ENCODE measurements around the gene SERPINA3. TPM values are rescaled to one million over a fixed set of nuclear protein-coding genes. Genes with fewer than 3 reads are reported as not detected.

SERPINA3 gene
- total RNA-seq, 1 experiment from 2014 or later = 2,914 TPM

DNA sequence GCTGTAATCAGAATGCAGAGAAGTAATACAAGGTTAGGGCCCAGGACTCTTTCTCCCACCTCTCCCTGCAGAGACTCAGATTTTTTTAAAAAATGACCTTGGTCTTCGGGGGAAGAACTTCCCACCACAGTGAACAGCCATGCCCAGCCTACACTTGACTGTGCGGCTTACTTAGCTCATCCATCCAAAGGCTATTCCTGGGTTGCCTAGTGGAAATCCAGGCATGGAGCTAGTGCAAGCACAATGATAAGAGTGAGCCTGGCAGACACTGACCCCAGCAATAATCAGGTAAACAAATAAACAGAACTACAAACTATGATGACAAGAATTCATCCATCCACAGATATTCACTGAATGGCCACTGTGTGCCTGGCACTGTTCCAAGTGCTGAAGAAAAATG, 16.3 kb upstream of the SERPINA3 start:
- Mint-ChIP-seq H3K4me3 (ENCODE audit: low read depth, unreplicated experiment) (no peak overlapping the region), H3K27me3 (ENCODE audit: unreplicated experiment) (no peaks in the 10 kb centered on the region), H3K9me3 (ENCODE audit: low read depth, unreplicated experiment) (peaks cover 2% of the 10 kb centered on the region), H3K4me1 (ENCODE audit: low read depth, unreplicated experiment) (peaks cover 71% of the 10 kb centered on the region), H3K27ac (ENCODE audit: unreplicated experiment) (peak overlapping the region; percentile 95), H3K36me3 (ENCODE audit: insufficient read depth, unreplicated experiment) (peaks cover 57% of the 10 kb centered on the region)
- intact Hi-C loops (cut with micrococcal nuclease; ENCODE audit: unreplicated experiment) = no loop called here
- DNase-seq = no peak
- no TSS peak for BruUV-seq (replicated peaks)
- CTCF ChIA-PET = no interaction called here
- TF ChIP-seq, protein P1, sequence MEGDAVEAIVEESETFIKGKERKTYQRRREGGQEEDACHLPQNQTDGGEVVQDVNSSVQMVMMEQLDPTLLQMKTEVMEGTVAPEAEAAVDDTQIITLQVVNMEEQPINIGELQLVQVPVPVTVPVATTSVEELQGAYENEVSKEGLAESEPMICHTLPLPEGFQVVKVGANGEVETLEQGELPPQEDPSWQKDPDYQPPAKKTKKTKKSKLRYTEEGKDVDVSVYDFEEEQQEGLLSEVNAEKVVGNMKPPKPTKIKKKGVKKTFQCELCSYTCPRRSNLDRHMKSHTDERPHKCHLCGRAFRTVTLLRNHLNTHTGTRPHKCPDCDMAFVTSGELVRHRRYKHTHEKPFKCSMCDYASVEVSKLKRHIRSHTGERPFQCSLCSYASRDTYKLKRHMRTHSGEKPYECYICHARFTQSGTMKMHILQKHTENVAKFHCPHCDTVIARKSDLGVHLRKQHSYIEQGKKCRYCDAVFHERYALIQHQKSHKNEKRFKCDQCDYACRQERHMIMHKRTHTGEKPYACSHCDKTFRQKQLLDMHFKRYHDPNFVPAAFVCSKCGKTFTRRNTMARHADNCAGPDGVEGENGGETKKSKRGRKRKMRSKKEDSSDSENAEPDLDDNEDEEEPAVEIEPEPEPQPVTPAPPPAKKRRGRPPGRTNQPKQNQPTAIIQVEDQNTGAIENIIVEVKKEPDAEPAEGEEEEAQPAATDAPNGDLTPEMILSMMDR (IDR thresholded peaks at IDR 0.05; ENCODE audit: unreplicated experiment) = no peak

DNA sequence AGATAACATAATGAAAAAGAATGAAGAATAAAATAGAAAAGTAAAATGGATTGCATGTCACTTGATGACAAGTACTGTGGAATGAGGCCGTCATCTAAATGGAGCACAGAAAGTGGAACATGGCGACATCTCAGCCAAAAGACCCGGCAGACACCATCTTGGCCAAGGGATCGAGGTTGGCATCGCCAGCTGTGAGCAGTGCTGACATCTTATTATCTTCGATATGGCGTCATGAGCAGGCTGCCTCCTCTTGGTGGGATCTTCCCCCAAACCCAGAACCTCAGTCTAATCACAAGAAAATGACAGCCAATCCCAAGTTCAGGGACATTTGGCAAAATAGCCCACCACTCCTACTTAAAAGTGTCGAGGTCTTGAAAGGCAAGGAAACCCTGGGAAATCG, 15.8 kb upstream of the SERPINA3 start:
- intact Hi-C loops (cut with micrococcal nuclease; ENCODE audit: unreplicated experiment) = no loop called here

DNA sequence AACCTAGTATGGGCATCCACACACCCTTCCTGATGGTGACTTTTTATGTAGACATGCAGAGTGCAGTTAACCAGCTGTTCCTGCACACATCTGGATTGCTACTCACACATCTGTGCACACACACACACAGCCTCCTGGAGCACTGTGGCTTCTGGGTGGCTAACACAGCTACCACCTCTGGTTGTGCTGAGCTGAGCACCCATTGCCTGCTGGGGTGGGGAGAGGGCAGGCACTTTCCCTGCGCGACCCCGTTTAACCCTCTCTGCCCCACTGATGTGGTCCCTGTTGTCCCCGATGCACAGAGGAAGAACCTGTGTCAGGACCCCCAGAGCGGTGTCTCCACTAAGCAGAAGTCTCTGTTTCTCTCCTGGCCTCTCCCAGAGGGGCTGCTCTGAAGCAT, 14.4 kb upstream of the SERPINA3 start:
- intact Hi-C loops (cut with micrococcal nuclease; ENCODE audit: unreplicated experiment) = no loop called here
- peaks cover 51% of the 10 kb centered on the region for H3K36me3 Mint-ChIP-seq (ENCODE audit: insufficient read depth, unreplicated experiment)
- no TSS peak for BruUV-seq (replicated peaks)
- peaks cover 4% of the 10 kb centered on the region for H3K9me3 Mint-ChIP-seq (ENCODE audit: low read depth, unreplicated experiment)
- no peak for DNase-seq
- H3K27me3 Mint-ChIP-seq (ENCODE audit: unreplicated experiment) = no peaks in the 10 kb centered on the region
- CTCF ChIA-PET = interaction anchor here (1.6 to 3.7 kb wide), 4 partner anchors 13 to 164 kb away, joined by 8 to 76 read pairs (median 16); partner anchors contain the start of gene SERPINA3
- peaks cover 84% of the 10 kb centered on the region for H3K4me1 Mint-ChIP-seq (ENCODE audit: low read depth, unreplicated experiment)
- TF ChIP-seq, protein P1 (IDR thresholded peaks at IDR 0.05; ENCODE audit: unreplicated experiment) = no peak
- peak overlapping the region; percentile 46 for H3K4me3 Mint-ChIP-seq (ENCODE audit: low read depth, unreplicated experiment)
- peak overlapping the region; percentile 95 for H3K27ac Mint-ChIP-seq (ENCODE audit: unreplicated experiment)

More for the DNA sequence above, 15.8 kb upstream of the SERPINA3 start:
- Mint-ChIP-seq H3K36me3 (ENCODE audit: insufficient read depth, unreplicated experiment) (peaks cover 59% of the 10 kb centered on the region), H3K9me3 (ENCODE audit: low read depth, unreplicated experiment) (peaks cover 4% of the 10 kb centered on the region), H3K4me3 (ENCODE audit: low read depth, unreplicated experiment) (no peak overlapping the region), H3K27me3 (ENCODE audit: unreplicated experiment) (no peaks in the 10 kb centered on the region), H3K4me1 (ENCODE audit: low read depth, unreplicated experiment) (peaks cover 76% of the 10 kb centered on the region), H3K27ac (ENCODE audit: unreplicated experiment) (peak overlapping the region; percentile 95)
- no TSS peak for BruUV-seq (replicated peaks)
- CTCF ChIA-PET = no interaction called here
- DNase-seq = no peak
- TF ChIP-seq, protein P1 (IDR thresholded peaks at IDR 0.05; ENCODE audit: unreplicated experiment) = no peak

DNA sequence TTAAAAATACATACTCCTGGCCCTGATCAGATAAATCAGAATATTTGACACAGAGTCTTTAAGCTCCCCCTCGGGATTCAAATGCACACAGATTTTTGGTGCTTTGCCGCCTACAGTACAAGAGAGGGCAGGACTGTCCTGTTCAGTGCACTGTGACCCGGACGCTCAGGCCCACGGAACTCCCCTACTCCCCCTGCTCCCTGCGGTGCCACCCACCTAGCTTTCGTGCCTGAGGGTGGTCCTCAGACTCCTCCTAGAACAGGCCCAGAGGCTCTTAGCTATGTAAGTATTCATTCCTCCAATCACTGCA, 13.7 kb upstream of the SERPINA3 start:
- Mint-ChIP-seq H3K4me3 (ENCODE audit: low read depth, unreplicated experiment) (peak overlapping the region; percentile 46), H3K9me3 (ENCODE audit: low read depth, unreplicated experiment) (peaks cover 4% of the 10 kb centered on the region), H3K27me3 (ENCODE audit: unreplicated experiment) (no peaks in the 10 kb centered on the region), H3K36me3 (ENCODE audit: insufficient read depth, unreplicated experiment) (peaks cover 51% of the 10 kb centered on the region), H3K27ac (ENCODE audit: unreplicated experiment) (peak overlapping the region; percentile 95), H3K4me1 (ENCODE audit: low read depth, unreplicated experiment) (peaks cover 84% of the 10 kb centered on the region)
- intact Hi-C loops (cut with micrococcal nuclease; ENCODE audit: unreplicated experiment) = no loop called here
- TF ChIP-seq, protein P1 (IDR thresholded peaks at IDR 0.05; ENCODE audit: unreplicated experiment) = no peak
- BruUV-seq (replicated peaks) = TSS peak; percentile 61
- CTCF ChIA-PET = interaction anchor here (0.6 to 3.7 kb wide), 6 partner anchors 13 to 165 kb away, joined by 3 to 76 read pairs (median 14); partner anchors contain the start of gene SERPINA3
- DNase-seq = no peak

Measured in Calu3 (cell line).